GM19438 (cell line): ENCODE results near the gene KIAA0825.

ENCODE experiments used
- ATAC-seq: cut with Tn5 transposase; IDR thresholded peaks from one replicate; pipeline ENCODE4 v1.9.1; 2021; ENCODE audit warnings: low read depth; ENCODE audit not compliant: unreplicated experiment

Gene KIAA0825

DNA sequence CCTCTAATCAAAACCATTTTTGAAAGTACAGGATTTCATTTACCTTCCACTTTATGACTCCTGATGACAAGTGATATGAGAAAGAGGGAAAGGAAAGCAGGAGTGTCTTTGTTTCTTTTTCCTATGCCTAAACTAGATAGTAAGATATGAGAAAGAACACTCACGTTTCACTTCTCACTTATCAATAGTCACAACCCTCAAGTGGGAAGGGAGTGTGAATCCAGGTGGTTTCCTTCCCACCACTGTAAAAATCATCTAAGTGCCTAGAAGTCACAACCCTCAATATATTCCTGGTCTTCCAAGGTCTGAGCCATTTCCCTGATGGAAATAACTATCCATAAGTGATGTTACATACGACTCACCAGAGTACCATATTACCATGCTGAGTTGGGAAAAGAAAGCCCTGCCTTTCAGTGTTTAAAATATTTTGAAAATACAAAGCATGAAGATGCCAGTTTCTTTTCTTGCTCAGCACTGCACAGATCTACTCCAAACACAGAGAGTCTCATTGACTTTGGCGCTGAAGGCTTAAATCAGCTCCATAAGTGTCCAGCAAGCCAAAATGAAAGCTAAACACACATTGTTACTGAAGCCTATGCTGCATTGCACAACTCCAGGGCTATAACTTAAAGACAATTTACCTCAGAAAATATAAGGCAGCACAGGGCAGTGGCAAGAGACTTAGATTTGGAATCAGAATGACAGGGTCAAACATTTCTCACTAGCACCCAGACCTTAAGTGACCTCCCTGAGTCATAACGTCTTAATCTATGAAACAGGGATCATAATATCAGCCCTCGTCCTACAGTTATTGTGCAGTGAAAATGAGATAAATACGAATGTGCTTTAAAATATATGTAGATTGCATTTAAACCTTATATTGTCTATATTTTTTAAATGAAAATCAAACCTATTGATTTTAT, 301.2 kb downstream of the KIAA0825 start:
- ATAC-seq = no peak

DNA sequence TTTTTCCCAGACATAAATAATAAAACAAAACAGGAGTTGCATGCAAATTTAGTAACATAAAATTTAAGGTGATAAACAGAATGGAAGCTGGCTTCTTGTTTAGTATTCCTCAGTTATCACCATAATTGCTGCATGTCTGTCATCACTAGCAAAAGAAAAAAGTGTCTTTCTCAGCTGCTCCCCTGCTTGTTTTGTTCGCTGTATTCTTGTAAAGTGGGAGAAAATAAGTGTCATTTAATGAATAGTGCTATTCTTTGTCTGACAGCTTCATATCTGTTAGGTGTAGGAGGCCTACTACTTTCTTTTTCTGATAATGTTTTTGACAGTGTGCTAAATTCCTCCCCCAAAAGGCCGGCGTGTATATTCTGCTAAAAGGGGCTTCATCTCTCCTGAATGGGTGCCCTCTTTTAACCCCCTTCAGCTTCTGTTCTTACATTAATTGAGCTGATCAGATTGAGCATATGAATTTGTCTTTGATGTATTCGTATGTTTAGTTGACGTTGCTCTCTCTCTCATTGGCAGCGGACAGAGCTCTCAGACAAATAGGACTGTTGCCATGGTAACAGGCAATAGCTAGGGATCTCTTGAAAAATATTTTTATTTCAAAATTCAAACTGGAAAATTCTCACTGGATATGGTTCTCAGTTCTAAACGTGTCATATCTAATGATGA, 303.8 kb downstream of the KIAA0825 start:
- no peak for ATAC-seq

DNA sequence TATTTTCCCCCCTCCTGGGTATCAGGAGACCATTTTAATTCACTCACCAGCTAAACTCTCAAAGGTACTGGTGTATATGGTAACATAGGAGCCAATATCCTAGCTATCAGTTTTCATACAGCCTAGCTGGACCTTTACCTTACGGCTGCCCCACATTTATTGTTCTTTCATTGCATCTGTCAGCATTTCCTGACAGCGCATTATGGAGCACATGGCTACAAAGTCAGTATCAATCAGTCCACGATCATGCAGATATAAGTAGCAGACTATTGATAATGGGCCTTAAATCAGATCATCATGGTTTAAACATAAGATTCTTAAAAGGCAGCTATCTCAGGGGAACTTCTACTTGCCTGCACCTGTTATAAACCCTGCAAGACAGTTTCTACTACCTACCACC, 304.7 kb downstream of the KIAA0825 start:
- no peak for ATAC-seq

DNA sequence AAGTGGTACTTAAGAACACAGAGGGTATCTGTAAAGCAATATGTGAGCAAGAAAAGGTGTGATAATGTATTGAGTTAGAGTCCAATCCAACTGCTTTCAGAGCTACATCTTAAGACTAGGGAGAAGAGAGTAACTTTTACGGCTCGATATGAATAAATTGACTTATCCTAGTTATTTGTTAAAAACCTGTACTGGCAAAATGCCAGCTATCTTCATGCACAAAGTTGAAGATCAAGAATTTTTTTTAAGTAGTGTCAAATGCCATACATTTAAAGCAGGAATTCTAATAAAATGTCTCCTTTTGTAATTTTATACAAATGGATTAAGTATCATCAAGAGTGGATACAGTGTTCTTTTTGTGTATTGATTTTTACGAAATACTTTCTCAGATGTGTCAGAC, 305.2 kb downstream of the KIAA0825 start:
- no peak for ATAC-seq

DNA sequence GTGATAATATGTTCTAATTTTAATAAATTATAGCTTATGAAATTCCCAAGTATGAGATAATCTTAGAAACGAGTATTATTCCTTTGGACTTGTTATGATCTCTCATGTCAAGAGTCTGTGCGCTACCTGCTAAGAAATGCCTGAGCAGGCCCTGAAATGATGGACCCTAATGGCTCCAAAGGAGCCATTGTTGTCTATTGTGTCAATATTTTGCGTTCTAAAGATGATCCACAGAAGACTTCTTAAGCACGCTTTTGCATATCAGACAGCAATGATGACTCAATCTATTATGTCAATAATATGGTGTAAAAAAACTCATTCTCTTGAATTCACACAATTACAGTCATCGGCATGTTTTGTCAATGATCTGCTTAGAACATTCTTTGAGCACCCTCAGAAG, 306.1 kb downstream of the KIAA0825 start:
- ATAC-seq = no peak

DNA sequence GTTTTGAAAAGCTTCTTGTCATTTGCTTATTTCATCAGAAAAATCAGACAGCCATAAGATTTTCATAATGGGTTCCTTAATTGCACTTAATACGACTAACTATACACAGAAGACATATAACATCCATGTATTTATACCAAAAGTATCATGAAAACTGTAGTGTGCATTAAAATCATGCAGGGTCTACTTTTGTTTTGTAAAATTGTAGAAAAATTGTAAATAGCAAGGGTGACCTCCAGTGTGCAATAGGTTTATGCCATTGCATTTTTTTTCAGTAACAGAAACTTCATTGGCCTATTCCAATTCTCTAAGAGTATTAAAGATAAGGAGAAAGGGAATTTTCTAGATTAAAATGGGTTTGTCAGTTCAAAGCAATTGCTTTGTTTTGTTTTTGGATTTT, 307.6 kb downstream of the KIAA0825 start:
- ATAC-seq = no peak

DNA sequence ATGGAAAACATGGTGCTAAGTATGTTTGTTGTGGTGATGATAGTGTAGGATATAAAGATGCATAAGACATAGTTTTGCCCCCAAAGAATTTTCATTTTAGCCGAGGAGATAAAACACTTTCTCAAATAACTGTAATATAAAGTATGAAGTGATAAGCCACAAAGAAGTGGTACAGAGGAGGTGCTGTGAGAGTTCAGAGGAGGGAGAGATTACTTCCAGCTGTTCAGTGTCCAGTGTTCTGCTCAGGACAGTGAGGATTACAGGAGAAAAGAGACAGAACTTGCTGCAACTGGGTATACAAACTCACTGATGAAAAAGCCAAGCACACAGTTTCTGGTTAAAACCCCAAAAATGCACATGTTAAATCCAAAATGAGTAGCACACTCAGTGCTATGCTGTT, 309.3 kb downstream of the KIAA0825 start:
- ATAC-seq = no peak

DNA sequence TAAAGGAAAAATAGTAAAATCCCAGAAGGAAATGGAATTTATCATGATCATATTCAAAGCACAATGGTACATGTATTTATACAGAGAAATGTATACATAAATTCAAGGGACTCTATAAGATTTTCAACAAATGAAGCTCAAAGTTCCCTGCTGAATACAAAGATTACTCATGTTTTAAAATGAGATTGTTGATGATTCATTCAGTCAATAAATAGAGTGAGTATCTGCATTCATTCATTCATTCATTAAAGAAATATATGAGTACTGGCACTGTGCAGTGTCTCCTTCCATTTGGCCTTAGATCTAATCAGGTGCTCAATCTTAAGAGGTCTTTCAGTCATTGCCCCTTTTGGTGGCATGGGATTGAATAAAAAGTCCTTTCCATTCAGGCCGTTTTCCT, 310.0 kb downstream of the KIAA0825 start:
- no peak for ATAC-seq

DNA sequence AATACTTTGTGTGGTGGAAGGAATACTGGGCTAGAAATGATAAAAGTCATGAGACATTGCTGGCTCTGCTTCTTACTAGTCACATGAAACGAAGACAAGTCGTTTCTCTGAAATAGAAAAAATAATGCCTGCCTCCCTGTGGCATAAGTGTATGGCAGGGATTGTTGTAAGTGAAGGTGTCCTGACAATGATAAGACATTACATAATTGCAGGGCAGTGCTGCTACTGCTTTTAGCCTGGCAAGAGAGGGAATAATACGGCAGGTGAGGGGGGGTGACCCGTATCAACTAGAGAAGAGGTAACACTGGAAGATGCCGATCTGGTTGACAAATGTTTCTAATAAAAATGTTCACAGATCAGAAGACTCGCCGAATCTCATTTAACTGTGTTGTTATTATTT, 314.3 kb downstream of the KIAA0825 start:
- no peak for ATAC-seq

DNA sequence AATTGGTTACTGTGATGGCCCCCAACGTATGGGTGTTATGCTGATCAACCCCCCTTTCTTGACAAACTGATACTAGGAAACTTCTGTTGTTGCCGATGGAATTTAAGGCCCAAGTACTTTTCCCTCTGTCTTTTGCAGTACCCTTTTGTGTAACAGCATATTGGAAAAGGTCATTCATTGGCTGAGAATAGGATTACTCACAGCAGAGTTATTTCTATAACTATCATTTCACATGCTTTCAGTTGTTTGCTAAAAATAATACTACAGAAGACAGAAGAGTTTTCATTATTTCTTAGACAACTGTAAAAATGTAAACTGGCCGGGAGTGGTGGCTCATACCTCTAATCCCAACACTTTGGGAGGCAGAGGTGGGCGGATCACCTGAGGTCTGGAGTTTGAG, 329.5 kb downstream of the KIAA0825 start:
- no peak for ATAC-seq

DNA sequence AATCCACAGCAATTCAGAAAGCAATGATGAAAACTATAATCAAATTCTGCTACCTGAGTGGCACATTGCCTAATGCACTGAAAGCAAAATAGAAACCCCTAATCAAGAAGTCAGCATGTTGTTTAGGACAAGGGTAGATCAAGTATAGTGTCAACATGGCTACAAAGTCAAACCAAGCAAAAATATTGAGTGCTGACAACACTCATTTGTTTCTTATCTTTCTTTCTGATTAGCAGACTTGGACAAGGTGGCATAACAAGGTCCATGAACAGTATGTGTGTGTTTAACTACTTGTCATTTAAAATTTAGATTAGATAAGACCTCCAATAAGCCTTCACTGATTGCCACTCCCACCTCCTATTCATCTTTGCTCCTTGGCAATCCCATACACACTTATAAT, 332.4 kb downstream of the KIAA0825 start:
- ATAC-seq = no peak

DNA sequence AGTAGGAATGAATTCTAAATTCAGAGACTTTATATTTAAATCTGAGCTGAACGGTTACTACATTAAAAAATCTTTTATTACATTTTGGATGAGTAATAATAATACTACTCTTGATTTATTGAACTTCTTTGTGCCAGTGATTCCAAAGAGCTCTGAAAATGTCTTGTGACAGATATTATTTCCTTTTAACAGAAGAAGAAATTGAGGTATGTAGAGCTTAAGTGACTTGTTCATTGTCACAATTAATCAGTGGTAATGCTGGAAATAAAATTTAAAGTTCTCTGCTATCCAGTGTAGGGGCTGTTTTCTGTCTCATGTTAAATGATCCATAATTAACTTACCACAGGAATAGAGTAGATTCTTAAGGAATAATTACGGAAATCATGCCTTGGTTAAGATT, 335.3 kb downstream of the KIAA0825 start:
- no peak for ATAC-seq

DNA sequence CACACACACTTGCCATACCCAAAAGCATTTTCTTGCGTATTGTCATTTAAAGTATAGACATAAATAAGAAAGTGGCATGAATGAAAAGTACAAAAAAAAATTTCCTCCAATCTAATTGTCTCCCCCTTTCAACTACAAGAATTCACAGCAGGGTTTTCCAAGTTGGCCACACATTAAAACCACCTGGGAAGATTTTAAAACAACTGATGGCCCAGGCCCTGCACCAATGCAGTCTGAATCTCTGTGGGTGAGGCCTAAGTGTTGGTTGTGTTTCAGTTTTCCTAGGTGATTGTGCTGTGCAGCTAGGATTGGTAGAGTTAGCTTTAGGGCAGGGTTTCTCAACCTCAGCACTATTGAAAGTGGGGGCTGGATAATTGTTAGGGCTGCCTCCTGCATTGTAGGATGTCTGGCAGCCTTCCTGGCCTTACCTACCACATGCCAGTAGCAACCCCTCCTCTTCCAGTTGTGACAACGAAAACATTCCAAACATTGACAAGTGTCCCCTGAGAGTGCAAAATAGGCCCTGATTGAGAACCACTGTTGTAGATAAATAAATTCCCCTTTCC, 337.1 kb downstream of the KIAA0825 start:
- no peak for ATAC-seq

DNA sequence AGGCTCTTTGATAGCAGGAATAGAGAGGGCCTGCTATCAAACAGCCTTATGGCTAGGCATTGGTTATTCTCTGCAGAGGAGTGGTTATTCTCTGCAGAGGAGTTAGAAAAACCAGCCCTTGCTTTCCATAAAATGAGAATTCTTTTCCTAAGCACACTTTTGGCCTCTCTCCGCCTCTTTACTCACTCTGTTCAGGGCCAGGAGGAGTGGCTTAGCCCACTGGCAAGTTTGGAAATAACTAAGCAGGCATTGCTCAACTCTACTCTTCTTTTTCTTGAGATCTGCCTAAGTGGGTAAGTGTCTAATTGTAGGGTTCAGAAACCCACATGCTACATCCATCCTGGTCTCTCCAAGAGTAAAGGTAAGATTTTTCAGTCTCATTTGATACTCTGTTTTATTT, 341.7 kb downstream of the KIAA0825 start:
- ATAC-seq = no peak

DNA sequence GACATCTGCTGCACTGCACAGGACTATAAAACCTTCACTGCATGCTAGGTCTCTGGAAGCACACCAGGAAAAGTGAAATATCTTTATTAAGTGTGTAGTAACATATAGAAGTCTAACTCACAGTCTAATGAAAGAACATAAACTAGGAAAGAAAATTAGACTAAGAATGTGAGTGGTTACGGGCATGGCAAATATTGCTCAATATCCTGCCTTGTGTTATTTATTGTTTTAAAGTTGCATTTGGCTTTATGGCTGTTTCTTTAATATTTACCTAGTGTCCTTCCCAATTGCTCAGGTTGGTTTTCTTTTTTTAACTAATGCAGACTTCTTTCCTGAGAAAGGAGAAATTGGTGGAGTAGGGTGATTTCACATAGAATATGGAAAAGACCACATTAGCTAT, 342.4 kb downstream of the KIAA0825 start:
- no peak for ATAC-seq

DNA sequence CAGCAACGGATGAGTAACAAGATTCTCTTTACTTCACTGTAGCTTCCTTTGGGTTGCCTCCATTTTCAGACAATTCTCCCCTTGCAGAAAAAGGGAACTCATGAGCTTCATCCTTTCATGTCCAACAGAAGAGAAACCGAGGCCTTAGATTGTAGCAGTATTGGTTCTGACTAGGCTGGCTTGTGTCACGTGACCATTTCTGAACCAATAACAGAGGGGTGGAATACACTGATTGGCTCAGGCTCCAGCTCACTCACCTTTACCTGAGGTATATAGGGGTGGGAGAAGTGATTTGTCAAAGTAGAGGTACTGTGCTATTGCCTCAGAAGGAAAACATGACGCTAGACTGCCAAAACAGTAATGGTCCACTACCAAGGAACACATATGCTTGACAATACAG, 343.7 kb downstream of the KIAA0825 start:
- no peak for ATAC-seq

DNA sequence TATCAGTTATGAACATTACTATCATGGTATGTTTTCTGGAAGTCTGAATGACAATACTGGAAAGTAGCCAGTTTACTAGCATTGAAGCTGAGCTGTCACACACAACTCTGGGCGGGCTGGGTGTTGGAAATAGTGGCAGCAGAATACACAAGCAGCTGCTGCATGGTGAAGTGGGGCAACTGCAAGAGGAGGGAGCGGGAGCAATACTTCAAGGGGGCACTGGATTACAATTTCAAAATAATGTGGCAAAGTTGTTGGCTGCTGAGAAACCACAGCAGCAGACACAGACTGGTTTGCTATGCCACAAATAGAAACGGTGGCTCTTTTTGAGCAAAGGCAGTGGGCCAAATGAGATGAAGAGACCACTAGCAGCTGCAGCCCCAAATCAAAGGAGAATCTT, 350.2 kb downstream of the KIAA0825 start:
- ATAC-seq = no peak

DNA sequence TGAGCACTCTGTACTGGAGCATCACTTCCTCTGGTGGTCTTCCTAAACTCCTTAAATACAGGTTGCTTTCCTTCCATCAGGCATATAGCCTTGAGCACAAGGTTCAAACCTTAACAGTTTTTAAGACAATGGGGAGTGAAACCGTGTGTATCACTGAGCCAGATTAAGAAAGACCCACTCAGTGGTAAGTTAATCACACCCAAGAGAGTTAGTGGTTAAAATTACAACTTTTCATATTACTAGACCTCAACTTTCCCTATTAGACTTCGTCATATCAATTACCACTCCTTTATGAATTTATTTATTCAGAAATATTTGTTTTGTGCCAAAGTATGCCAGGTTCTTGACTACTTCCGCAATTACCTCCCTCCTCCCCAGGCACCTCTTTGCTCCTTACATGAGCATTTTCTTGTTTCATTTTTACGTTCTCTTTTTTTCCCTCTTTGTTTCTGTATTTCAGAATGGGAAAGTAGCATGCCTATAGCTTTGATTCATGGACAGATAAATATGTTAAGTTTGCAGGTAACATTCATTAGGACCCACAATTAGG, 351.0 kb downstream of the KIAA0825 start:
- ATAC-seq = no peak

DNA sequence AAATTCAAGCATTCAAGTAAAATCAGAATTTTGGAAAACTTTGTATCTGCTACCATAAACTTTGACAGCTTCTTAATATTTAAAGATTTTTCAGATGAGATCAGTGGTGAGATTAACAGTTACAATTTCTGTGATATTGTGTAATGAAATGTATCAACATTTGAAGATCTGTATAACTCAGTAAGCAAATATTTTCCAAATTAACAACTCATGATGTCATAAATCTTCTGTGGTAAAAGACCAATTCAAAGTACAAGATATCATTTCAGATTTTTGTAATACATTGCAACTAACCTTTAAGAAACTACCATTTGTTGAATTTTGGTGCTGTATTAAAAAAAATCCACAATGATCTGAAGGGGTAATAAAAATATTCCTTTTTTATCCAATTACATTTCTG, 352.2 kb downstream of the KIAA0825 start:
- ATAC-seq = no peak

DNA sequence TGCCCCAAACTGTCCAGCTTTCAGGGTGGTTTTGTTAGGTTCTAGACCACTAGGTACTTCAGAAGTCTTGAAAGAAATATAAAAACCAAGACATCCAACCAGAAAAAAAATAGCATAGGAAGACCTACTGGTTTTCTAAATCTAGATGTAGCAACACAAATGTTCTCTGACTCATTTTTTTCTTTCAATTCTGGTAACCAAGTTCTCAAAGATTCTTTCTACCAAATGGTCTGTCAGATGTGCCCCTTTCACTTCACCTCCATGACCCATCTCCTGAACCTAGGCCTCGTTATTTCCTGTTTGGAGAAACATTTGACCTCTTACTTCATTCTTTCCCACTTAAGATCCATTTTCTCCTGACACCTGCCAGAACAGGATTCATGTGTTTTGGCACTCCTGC, 355.3 kb downstream of the KIAA0825 start:
- no peak for ATAC-seq

DNA sequence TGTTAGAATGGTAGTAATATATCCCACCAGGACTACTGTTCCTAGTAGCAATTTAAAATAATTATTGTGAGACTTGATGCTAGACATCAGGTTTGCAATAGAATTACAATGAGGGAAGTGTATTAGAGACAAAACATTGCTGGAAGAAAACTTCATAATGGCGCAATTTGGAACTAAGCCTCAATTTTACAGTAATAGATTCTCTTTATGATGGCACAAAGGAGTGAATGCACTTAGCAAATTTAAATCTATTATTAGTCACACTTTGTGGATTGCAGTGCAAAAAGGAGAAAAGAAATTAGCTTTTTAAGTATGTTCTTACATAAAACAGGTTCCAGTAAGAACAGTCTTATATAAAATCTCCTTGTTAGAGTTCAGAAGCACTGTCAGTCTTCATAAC, 358.3 kb downstream of the KIAA0825 start:
- no peak for ATAC-seq
